ENCODE results near the gene HECA. TPM values are rescaled to one million over a fixed set of nuclear protein-coding genes. Genes with fewer than 3 reads are reported as not detected.

Gene HECA
- total and polyA plus RNA-seq, 2 of the 4 experiments (the other 2 are of a cell fraction): 3.1 to 4.3 TPM

DNA sequence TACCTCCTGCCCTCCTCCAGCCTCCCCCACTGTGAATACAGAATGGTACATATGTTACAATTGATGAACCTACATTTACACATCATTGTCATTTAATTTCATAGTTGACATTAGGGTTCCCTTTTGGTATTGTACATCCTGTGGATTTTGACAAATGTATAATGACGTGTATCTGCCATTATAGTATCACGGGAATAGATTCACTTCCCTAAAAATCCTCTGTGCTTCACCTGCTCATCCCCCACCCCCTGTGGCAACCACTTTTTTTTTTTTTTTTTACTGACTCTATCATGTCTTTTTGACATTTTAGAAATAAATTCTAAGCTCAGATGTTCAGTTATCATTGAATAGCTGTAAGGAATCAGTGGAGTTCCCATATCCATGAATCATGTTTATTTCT, 30.4 kb downstream of the HECA start:
- H4K8ac ChIP-seq (ENCODE audit: low read depth in 2 of 2, low read length in 2 of 2): no peak overlapping the region

More for the DNA sequence above, 30.4 kb downstream of the HECA start:
- peaks cover 7% of the 10 kb centered on the region; the same call in 1 of the 2 replicates for H3K9me1 ChIP-seq (ENCODE audit: insufficient read depth, low read length)
- no peak overlapping the region for H2AFZ ChIP-seq (replicated peaks; ENCODE audit: low read length, poor library complexity)
- H4K91ac ChIP-seq (ENCODE audit: insufficient read depth, low read depth, low read length): no peak overlapping the region
- peaks cover 6% of the 10 kb centered on the region for H3K4me1 ChIP-seq (ENCODE audit: control insufficient read depth, insufficient read depth, low read length)
- CTCF ChIA-PET: no interaction called here
- no peak overlapping the region for H2AK5ac ChIP-seq (ENCODE audit: low read depth, low read length)
- H3K23ac ChIP-seq (ENCODE audit: low read depth, low read length): no peak overlapping the region
- H4K5ac ChIP-seq (ENCODE audit: low read depth, low read length): no peak overlapping the region
- no peak overlapping the region for H2BK15ac ChIP-seq (ENCODE audit: low read depth, low read length)
- no peak overlapping the region for H3K18ac ChIP-seq (ENCODE audit: low read depth, low read length)
- POLR2A ChIA-PET (ENCODE audit: unreplicated experiment): no interaction called here
- H3K14ac ChIP-seq (replicated peaks; ENCODE audit: low read depth, low read length): no peak overlapping the region
- dilution Hi-C loops (cut with HindIII; ENCODE audit: low sequenced_read_pairs, unreplicated experiment): no loop called here
- no CpG with 5 or more reads among the region's 2 CpGs for WGBS, 2 experiments (ENCODE audit: extremely low coverage in 2 of 2, insufficient read length in 1 of 2)
- H3K27ac ChIP-seq (ENCODE audit: insufficient read depth, low read length): no peak overlapping the region
- no peaks in the 10 kb centered on the region for H3K9me3 ChIP-seq (ENCODE audit: control insufficient read depth, insufficient read depth, low read length)
- H3K27me3 ChIP-seq (ENCODE audit: control insufficient read depth, insufficient read depth, low read length): no peaks in the 10 kb centered on the region; the same call in 1 of the 2 replicates
- in situ Hi-C loops (cut with MboI; ENCODE audit: low sequenced_read_pairs): no loop called here
- no peak overlapping the region for H2BK5ac ChIP-seq (ENCODE audit: low read depth, low read length, poor library complexity, severe bottlenecking)
- no peak overlapping the region for H3K9ac ChIP-seq (ENCODE audit: low read depth, low read length)
- no peak overlapping the region for H3K4ac ChIP-seq (ENCODE audit: low read depth, low read length)
- BruUV-seq (replicated peaks): no TSS peak
- no peak overlapping the region for H3K4me3 ChIP-seq (ENCODE audit: insufficient read depth, low read depth, low read length)
- TF ChIP-seq BHLHE40 (IDR thresholded peaks at IDR 0.05; ENCODE audit: low read depth, low read length): no peak
- TF ChIP-seq, protein P1, sequence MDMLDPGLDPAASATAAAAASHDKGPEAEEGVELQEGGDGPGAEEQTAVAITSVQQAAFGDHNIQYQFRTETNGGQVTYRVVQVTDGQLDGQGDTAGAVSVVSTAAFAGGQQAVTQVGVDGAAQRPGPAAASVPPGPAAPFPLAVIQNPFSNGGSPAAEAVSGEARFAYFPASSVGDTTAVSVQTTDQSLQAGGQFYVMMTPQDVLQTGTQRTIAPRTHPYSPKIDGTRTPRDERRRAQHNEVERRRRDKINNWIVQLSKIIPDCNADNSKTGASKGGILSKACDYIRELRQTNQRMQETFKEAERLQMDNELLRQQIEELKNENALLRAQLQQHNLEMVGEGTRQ (IDR thresholded peaks at IDR 0.05; ENCODE audit: low read depth, low read length): no peak
- H4K20me1 ChIP-seq (ENCODE audit: insufficient read depth, low read length): peaks cover 18% of the 10 kb centered on the region; the same call in 1 of the 2 replicates
- H3K36me3 ChIP-seq (ENCODE audit: control insufficient read depth, insufficient read depth, low read length): peaks cover 9% of the 10 kb centered on the region
- no peak overlapping the region for H2BK20ac ChIP-seq (ENCODE audit: low read depth, low read length)
- no peak overlapping the region for H3K56ac ChIP-seq (ENCODE audit: extremely low read depth, insufficient read depth, low read length)
- H3K4me2 ChIP-seq (ENCODE audit: low read depth, low read length): no peak overlapping the region
- intact Hi-C loops (cut with micrococcal nuclease): no loop called here
- DNase-seq: no peak
- H3K79me1 ChIP-seq (ENCODE audit: low read depth in 1 of 2, low read length in 2 of 2): peaks cover 11 to 24% of the 10 kb centered on the region in 2 experiments
- ATAC-seq (ENCODE audit: low read depth): no peak
- no peak overlapping the region for H2BK120ac ChIP-seq (ENCODE audit: low read depth, low read length)
- H2AK9ac ChIP-seq (replicated peaks; ENCODE audit: low read depth, low read length, poor library complexity): no peak overlapping the region
